SK-N-SH (cell line): ENCODE results near the gene VGLL3.

Source experiments
- CHD2 ChIP-seq: fragments of 150-350 bp; IDR thresholded peaks from 2 replicates; pipeline ENCODE4 v1.6.1; 2018; ENCODE audit warnings: low read length; ENCODE audit not compliant: partially characterized antibody
- CTCF ChIP-seq: fragments of 200-600 bp; sonication (generic); IDR thresholded peaks from 2 replicates; pipeline ENCODE4 v1.6.1; 2017; ENCODE audit warnings: antibody characterized with exemption, mild to moderate bottlenecking, moderate library complexity
- EZH2phosphoT487 ChIP-seq: fragments of 200-600 bp; sonication (generic); IDR thresholded peaks from 2 replicates; pipeline ENCODE4 v1.6.1; 2017; ENCODE audit warnings: low read depth, mixed run types, mild to moderate bottlenecking, antibody characterized with exemption, moderate library complexity, borderline replicate concordance
- FOXJ3 ChIP-seq: sonication (generic); formaldehyde crosslinking; IDR thresholded peaks from 2 replicates; pipeline ENCODE4 v1.5.1; 2020; ENCODE audit warnings: mild to moderate bottlenecking, missing genetic modification reagents
- MAX ChIP-seq: IDR thresholded peaks from 2 replicates; pipeline ENCODE4 v1.4.0; 2012; ENCODE audit warnings: low read depth
- POLR2AphosphoS5 ChIP-seq: IDR thresholded peaks from 2 replicates; pipeline ENCODE4 v1.6.1; 2012; ENCODE audit warnings: low read depth, low read length
- REST ChIP-seq: IDR thresholded peaks from 2 replicates; pipeline ENCODE4 v1.6.1; 2012; ENCODE audit warnings: mild to moderate bottlenecking, low read depth, low read length, moderate library complexity
- RFX5 ChIP-seq: IDR thresholded peaks from 2 replicates; pipeline ENCODE4 v1.6.1; 2012; ENCODE audit warnings: mild to moderate bottlenecking, improper control_type of control experiment, low read length
- SMC3 ChIP-seq: IDR thresholded peaks from 2 replicates; pipeline ENCODE4 v1.6.1; 2012; ENCODE audit warnings: low read depth, low read length, improper control_type of control experiment
- TCF12 ChIP-seq: IDR thresholded peaks from 2 replicates; pipeline ENCODE4 v1.4.0; 2012
- TEAD4 ChIP-seq: IDR thresholded peaks from 2 replicates; pipeline ENCODE4 v1.4.0; 2012; ENCODE audit warnings: mild to moderate bottlenecking, borderline replicate concordance; ENCODE audit not compliant: insufficient read depth
- USF2 ChIP-seq: fragments of 150-350 bp; IDR thresholded peaks from 2 replicates; pipeline ENCODE4 v1.6.1; 2017; ENCODE audit warnings: antibody characterized with exemption, low read length, low read depth, borderline replicate concordance
- YY1 ChIP-seq: IDR thresholded peaks from 2 replicates; pipeline ENCODE4 v1.4.0; 2012; ENCODE audit warnings: low read depth, mild to moderate bottlenecking

- TF ChIP-seq EZH2phosphoT487 (no peak), CHD2 (no peak), RFX5 (no peak), CTCF (no peak), SMC3 (no peak), YY1 (no peak), USF2 (no peak), MAX (no peak), FOXJ3 (CRISPR knock-in tag) (no peak), TEAD4 (no peak), POLR2AphosphoS5 (no peak), REST (no peak), TCF12 (no peak)
Measured at GRCh38 chr3:86914670-86915069, 76.3 kb downstream of the VGLL3 start.
